Measurements from ENCODE around the gene C10orf53.
"Not testable (repeated sequence)": the region's sequence is repeated elsewhere in the genome, so short reads cannot be mapped to it uniquely, and the experiment has no call there.

Gene C10orf53

DNA sequence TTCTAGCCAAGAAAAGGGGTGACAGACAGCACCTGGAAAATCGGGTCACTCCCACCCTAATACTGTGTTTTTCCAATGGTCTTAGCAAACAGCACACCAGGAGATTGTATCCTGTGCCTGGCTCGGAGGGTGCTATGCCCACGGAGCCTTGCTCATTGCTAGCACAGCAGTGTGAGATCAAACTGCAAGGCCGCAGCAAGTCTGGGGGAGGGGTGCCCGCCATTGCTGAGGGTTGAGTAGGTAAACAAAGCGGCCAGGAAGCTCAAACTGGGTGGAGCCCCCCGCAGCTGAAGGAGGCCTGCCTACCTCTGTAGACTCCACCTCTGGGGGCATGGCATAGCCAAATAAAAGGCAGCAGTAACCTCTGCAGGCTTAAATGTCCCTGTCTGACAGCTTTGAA is 35.7 kb downstream of the C10orf53 start:
- not testable (repeated sequence) for H3K4me3 ChIP-seq (ENCODE audit: low read length); DNase-seq (ENCODE audit: low read depth, low spot score)

DNA sequence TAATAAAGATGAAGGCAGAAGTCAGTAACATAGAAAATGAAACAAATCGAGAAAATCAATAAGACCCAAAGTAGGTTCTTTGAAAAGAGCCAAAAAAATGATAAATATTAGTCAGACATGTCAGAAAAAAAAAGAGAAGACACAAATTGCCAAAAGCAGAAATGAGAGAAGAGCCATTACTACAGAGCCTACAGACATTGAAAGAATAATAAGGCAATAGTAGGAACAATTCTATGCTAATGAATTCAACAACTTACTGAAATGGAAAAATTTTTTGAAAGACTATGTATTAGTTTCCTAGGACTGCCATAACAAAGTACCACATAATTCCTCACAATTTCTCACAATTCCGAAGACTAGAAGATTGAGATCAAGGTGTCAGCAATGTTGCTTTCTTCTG is 47.1 kb downstream of the C10orf53 start:
- H3K4me3 ChIP-seq (ENCODE audit: low read length) = no peak overlapping the region
- no peak for DNase-seq (ENCODE audit: low read depth, low spot score)

DNA sequence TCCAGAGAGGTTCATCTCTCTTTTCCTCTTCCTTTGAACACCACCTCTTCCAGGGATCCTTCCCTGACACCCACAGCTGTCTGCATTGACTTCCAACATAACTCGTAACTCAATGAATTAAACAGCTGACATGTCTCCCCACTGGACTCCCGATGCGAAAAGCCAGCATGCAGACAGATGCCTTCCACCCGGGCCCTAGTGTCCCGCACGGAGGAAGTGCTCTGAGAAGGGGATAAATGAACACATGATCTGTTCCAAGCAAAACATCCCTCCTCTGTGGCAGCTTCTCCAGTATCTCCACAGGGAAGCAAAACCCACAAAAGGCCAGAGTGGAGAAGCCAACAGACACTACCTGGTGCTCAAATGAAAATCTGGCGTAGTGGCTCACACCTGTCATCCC is 54.4 kb downstream of the C10orf53 start:
- no peak overlapping the region for H3K4me3 ChIP-seq (ENCODE audit: low read length)
- DNase-seq (ENCODE audit: low read depth, low spot score) = no peak

DNA sequence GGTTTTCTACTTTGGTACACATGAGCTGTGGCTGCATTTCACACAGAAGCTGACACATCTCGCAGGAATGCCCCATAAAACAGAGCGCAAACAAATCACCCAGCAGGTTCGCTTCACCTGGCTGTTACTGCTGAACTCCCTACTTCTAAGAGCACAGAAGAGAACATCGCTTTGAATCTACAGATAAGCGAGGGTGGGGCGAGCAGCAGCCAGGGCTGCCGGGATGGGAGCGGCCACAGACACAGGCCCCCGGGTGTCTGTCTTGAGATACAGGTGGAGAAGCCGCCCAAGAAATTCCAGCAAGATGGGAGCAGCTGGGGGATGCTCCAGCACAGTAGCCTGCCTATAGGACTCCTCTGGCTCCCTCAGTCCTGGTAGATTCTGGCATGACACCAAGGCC is 55.2 kb downstream of the C10orf53 start:
- no peak overlapping the region for H3K4me3 ChIP-seq (ENCODE audit: low read length)
- no peak for DNase-seq (ENCODE audit: low read depth, low spot score)

DNA sequence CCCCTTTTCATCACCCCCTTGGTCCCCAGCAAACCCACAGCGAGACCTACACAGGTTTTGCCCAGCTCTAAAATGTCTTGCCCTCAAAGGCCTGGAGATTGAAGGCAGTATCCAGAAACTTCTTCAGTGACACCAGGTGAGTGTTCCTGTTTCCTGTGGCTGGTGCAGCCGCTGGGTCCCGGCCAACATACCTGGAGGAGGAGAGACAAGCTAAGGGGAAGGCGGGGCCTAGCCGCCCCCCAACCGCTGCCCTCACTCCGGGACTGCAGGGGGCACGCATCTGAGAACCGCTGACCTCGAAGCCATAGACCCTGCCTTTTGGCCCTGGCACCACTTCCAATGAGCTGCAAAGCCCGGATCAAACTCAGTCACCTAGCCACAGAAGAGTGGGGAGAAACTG is 55.7 kb downstream of the C10orf53 start:
- H3K4me3 ChIP-seq (ENCODE audit: low read length) = no peak overlapping the region
- no peak for DNase-seq (ENCODE audit: low read depth, low spot score)

DNA sequence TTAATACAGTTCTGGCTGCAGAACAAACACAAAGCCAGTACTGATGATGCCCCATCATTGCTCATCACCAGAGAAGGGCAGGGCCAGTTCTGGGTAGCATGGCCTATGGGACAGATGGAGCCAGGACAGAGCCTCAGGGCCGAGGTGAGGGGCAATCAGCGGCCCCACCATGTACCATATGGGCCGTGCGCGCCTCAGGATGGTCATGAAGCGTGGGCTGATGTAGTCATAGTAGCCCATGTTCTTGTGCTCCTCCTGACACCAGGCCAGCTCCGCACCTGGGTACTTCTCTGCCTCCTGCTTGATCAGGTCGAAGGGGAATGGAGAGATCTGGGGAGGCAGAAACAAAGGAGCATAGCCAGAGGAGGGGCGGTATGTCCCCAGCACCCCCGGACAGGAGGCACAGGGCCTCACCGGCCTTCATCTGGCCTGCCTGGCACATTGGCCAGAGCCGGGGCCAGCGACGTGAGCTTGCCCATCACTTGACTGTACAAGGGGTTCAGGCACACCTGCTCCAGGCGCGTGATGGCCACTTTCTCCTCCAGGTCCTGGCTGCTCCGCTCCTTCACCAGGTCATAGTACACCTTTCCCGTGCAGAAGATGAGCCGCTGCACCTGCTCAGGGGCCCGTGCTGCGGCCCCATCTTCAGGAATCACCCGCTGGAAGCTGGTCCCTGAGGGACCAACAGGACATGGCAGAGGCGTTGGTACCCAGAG is 56.6 kb downstream of the C10orf53 start:
- DNase-seq (ENCODE audit: low read depth, low spot score) = no peak
- H3K4me3 ChIP-seq (ENCODE audit: low read length) = no peak overlapping the region

DNA sequence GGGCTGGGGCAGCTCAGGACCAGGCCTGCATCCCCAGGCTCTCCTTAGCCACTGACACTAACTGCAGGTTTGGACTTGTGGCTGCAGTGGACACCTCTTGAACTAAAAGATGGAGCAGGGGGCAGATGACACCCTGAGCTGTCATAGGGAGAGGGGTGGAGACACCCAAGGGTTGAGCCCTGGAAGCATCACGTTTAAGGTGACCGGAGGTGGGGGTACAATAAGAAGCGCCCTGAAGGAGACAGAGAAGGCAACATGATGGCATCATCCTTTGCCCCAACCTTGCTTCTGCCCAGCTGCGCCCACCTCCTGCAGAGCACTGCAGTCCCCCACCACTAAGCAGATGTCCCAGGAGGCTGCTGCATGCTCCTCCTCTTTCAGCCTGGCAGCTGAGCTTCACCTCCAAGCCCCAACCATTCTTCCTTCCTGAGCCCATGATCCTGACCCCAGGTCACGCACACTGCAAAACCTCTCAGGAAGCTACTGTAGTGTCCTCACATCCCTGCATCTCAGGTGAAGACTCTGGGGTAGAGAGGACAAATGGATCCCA is 57.2 kb downstream of the C10orf53 start:
- H3K4me3 ChIP-seq (ENCODE audit: low read length) = no peak overlapping the region
- DNase-seq (ENCODE audit: low read depth, low spot score) = no peak

DNA sequence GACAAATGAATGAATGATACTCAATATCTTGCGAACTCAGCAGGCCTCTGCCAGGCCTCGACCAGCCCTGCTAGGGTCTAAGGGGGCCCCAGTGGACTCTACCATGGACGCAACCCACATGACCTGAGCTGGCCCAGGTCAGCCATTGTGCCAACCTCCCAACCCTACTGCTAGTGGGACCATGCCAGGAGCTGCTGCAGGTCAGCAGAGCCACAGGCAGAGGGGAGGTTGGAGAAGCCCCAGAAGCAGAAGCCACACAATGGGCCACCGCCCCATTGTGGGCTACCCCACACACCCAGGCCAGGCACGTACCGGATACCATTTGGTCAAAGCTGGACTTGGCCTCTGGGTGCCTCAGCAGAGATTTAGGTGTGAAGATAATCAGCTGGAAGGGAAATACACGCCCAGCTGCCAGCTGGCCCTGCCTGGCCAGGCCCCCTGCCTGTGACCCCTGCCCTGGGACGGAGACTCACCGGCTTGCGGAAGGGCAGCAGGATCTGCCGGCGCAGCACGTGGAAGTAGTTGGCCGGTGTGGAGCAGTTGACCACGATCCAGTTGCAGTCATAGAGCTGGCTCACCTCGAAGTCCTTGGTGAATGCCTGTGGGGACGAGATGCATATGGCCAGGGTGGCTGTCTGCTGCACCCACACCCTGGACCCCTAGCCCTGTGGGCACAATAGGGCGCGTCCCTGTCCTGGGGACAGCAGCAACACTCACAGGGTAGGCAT is 58.2 kb downstream of the C10orf53 start:
- no peak overlapping the region for H3K4me3 ChIP-seq (ENCODE audit: low read length)
- DNase-seq (ENCODE audit: low read depth, low spot score) = no peak

DNA sequence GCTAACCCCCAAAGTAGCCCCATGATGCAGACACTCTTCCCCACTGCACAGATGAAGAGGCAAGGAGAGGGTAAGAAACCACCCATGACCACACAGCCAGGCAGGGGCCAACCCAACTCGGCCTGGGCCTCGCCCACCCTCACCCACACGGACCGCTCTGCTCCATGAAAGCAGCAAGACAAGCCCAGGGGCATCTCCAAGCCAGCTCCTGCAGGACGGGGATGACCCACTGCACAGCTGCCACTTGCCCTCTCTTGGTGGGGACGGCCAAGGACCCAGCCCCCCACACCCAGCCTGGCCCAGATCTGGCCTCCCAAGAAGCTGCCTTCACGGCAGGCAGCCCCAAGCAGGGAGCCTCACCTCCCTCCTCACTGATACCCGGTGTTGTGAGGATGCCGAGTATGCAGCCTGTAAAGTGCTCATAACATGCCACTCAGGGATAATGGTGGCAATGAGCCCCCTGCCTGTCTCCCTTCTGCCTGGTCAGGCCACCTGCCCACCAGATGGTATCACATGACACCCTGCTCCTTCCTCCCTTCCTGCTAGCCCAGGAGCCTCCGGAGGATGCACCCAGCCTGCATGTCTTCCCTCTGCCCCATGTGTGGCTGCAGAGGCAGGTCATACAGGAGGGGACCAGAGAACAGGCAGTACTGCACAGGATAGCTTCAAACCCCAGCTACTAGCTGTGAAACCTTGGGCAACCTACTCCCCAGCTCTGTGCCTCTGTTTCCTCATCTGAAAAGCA is 59.3 kb downstream of the C10orf53 start:
- H3K4me3 ChIP-seq (ENCODE audit: low read length) = no peak overlapping the region
- no peak for DNase-seq (ENCODE audit: low read depth, low spot score)

DNA sequence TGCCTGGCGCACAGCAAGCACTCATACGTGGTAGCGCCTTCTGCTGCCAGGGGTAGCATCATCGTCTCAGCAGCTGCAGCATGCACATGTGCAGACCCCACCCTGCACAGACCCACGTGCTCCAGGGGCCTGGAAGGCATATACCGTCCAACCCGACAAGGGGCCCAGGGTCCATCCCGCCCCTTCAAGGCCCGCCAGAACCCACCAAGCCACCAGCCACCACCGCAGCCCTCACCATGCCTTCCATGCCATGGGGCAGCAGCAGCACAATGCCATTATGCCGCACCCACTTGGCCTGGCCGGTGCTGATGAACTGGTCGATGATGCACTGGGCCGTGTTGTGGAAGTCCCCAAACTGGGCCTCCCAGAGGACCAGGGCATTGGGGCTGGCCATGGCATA is 60.0 kb downstream of the C10orf53 start:
- no peak overlapping the region for H3K4me3 ChIP-seq (ENCODE audit: low read length)
- DNase-seq (ENCODE audit: low read depth, low spot score) = no peak

DNA sequence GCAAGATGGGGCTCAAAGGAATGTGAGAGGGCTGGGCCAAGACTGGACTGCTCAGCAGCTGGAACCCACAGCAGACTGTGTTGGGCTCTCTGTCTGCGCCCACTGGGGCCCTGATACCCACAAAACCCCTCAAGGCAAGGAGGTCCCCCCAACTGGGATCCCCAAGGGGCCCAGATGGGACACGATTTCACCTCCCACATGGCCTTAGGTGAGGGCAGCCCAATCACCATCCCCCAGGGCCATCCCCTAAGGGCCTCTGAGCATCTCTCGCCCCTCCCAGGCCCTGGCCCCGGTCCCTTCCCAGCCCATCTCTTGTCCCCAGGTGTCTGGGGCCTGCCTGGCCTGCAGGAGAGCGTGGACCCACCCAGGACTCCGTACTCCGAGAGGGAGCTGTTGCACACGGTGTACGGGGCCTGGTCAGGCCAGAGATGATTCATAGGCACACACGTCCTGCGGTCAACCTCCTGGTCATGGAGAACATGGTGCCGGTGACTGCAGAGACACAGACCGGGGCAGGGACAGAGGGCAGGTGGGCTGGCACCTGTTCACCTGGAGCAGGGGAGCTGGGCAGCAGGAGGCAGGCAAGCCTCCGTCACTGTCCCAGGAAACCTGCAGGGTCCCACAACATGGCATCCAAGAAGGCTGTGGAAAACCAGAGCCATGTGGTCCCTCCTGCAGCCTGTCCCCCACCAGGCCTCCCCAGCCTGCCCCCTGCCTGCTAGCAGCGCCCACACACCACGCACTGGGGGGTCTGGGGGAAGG is 61.1 kb downstream of the C10orf53 start:
- no peak for DNase-seq (ENCODE audit: low read depth, low spot score)

DNA sequence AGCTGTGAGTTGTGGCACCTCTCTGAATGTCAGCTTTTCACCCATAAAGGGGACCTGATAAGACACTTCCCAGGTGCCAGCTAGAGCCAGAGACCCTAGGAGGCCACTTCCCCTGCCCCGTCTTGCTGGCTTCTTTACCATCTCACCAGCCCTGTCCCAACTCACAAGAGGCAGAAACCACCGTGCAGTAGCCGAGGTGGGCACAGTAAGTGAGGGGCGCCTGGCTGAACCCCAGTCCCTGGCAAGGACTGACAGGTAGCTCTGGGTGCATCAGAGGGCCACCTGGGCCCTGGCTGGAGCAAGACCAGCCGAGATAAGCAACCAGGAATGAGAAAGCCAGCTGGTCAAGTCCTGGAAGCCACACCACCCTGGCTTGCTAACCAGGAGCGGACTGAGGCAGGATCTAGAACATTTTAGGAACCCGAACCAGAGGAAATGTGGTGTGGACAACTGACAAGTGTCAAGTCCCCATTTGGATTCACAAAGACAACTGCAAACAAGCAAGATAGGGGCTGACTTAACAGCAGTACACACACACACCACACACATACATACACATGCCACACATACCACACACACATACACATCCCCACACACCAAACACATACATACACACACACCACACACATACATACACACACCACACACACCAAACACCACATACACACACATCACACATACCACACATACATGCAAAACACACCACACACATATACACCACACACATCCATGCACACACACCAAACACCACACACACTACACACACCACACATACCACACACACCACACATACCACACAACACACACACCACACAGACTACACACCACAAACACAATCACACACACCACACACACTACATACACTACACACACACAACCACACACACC is 61.9 kb downstream of the C10orf53 start:
- no peak for DNase-seq (ENCODE audit: low read depth, low spot score)
- H3K4me3 ChIP-seq (ENCODE audit: low read length) = no peak overlapping the region

More for the DNA sequence above, 61.1 kb downstream of the C10orf53 start:
- no peak overlapping the region for H3K4me3 ChIP-seq (ENCODE audit: low read length)

DNA sequence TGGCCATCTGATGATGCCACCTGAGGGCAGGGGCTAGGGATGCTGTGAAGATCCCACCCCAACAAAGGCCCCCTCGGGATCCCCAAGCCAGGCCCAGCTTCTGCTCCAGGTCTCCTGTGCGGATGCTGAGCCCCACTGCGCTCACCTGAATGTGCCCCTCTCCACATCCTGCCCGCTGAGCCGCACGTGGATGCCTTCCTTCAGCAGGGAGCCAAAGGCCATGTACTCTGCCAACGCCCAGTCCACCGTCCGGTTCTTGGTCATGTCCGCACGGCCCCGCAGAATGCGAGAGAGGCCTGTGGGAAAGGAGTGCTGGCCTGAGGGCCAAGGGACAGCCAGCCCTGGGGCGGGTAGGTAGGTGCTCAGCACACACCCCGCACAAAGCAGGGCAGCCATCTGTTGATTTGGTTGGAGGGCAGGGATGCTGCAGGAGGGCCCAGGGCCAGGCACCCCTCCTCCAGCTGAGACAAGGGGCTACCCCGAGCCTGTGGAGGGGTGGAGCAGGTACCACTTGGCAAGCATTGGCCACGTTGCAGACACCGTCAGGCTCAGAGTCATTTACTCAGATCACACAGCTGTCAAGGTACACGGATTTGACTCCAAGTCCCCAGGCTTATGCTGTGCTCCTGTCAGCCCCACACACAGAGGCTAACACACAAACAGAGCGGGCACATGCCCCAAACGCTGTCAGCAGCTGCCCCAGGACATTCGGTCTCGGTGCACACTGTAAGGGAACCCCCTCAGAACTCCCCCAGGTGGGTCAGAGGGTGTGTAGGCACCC is 63.4 kb downstream of the C10orf53 start:
- H3K4me3 ChIP-seq (ENCODE audit: low read length) = no peak overlapping the region
- no peak for DNase-seq (ENCODE audit: low read depth, low spot score)

DNA sequence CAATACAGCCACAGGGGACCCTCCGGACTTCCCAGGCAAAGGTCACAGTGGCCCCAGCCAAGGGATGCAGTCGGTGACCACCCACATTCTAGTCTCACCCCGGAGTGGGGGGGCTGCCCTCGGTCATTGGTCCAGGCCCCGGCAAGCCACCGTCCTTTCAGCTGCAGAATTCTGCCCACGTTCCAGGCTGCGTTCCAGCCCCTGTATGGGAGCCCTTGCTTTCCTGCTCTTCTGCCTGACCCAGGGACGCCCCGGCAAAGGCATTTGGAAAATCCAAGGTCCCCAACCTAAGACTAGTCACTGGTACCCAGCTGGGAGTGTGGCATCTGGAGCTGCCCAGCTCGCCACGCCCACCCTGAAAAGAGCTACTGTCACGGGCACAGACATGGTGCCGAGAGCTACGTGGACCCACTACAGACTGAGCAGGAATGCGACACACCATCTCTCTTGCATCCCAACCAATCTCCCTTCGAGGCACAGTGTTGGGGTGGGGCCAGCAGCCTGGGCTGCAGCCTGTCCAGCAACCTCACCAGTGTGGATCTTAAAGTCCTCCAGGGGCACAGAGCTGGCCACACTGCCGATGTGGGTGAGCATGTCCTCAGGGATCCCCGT is 64.1 kb downstream of the C10orf53 start:
- no peak for DNase-seq (ENCODE audit: low read depth, low spot score)
- no peak overlapping the region for H3K4me3 ChIP-seq (ENCODE audit: low read length)

DNA sequence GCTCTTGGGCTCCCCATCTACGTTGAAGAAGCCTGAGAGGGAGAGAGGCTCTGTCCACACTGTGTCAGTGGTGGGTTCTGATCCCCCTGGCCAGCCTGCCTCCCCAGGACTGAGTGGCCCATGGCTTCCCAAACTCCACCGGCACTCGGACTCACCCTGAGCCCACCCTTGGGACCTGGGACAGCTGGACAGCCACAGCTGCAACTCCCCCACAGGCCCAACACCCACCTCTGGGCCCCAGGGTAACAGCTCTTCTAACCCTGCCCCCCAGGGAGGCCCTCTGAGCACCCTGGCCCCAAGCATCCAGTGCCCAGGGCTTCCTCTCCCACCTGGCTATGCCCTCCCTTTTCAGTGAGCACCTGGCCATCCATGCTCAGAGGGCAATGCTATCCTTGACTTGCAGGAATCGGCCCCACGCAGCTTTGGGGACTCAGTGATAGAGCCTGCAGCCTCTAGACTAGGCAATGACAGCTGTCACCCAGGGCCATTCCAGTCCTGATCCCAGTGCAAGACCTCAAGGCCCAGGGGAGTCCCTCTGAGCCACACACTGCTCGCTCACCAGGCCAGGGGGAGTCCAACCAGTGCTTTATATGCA is 64.7 kb downstream of the C10orf53 start:
- DNase-seq (ENCODE audit: low read depth, low spot score) = no peak
- H3K4me3 ChIP-seq (ENCODE audit: low read length) = no peak overlapping the region

DNA sequence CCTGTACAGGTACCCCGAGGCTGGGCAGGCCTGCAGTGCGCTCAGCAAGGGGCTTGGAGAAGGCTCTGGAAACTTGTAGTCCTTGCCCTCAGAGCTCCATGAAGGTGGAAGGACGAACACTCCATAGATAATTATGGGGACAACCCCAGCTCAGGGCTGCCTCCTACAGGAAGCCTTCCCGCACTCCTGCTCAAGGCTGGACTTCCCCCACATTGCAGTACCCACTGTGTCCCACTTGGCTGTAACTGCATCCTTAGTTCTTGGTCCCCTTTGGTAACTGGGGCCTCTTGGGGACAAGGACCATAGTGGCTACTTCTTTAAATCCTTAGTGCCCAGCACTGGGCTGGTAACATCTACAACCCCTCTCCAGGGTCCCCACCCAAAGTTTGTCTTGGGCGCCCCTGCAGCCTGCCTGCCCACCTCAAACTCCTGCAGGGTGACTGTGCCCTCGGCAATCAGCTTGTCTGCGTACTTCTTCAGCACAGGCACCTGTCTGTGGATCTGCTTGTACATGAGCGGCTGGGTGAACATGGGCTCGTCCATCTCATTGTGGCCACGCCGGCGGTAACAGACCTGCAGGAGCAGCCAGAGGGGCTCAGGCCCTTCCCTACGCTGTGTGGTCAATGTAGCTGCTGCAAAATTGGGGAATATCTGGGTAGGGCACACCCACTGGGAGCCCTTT is 65.6 kb downstream of the C10orf53 start:
- DNase-seq (ENCODE audit: low read depth, low spot score) = no peak
- no peak overlapping the region for H3K4me3 ChIP-seq (ENCODE audit: low read length)
